Endodermal cell (in vitro differentiated cells): ENCODE results near the gene KCNK15. TPM values are rescaled to one million over a fixed set of nuclear protein-coding genes. Genes with fewer than 3 reads are reported as not detected.

Experiments
- DNase-seq: peaks from one replicate; pipeline ENCODE4 v3.0.0-alpha.2; 2017
- H3K27ac ChIP-seq: 2 replicates; pipeline ENCODE4 v1.5.1; 2013; ENCODE audit warnings: mild to moderate bottlenecking, low read depth, low read length, moderate library complexity
- H3K27me3 ChIP-seq: 2 replicates; pipeline ENCODE4 v1.6.1; 2013; ENCODE audit warnings: mild to moderate bottlenecking, low read length, moderate library complexity; ENCODE audit not compliant: insufficient read depth, control insufficient read depth, poor library complexity, severe bottlenecking
- H3K36me3 ChIP-seq: 2 replicates; pipeline ENCODE4 v1.7.0; 2013; ENCODE audit warnings: mild to moderate bottlenecking, low read length, moderate library complexity; ENCODE audit not compliant: control insufficient read depth, insufficient read depth
- H3K4me1 ChIP-seq: one replicate; pipeline ENCODE4 v1.7.0; 2013; ENCODE audit warnings: low read length; ENCODE audit not compliant: control insufficient read depth, insufficient read depth
- H3K4me3 ChIP-seq: 2 replicates; pipeline ENCODE4 v1.5.1; 2013; ENCODE audit warnings: mild to moderate bottlenecking, low read length, moderate library complexity
- H3K9ac ChIP-seq: 2 replicates; pipeline ENCODE4 v1.6.1; 2013; ENCODE audit warnings: mild to moderate bottlenecking, low read length, moderate library complexity; ENCODE audit not compliant: poor library complexity, severe bottlenecking; ENCODE audit errors: extremely low read depth
- H3K9me3 ChIP-seq: 2 replicates; pipeline ENCODE4 v1.6.1; 2013; ENCODE audit warnings: mild to moderate bottlenecking, low read length, moderate library complexity; ENCODE audit not compliant: control insufficient read depth
- H3K27ac Mint-ChIP-seq: 2 replicates; pipeline ENCODE4 v1.8.0; 2020; ENCODE audit warnings: mixed read lengths
- H3K27me3 Mint-ChIP-seq: 2 replicates; pipeline ENCODE4 v1.8.0; 2021; ENCODE audit warnings: mild to moderate bottlenecking, mixed read lengths; ENCODE audit not compliant: insufficient read depth
- H3K36me3 Mint-ChIP-seq: 2 replicates; pipeline ENCODE4 v1.8.0; 2020; ENCODE audit warnings: low read depth, mixed read lengths
- H3K4me1 Mint-ChIP-seq: 2 replicates; pipeline ENCODE4 v1.8.0; 2020; ENCODE audit warnings: mixed read lengths
- H3K4me3 Mint-ChIP-seq: 2 replicates; pipeline ENCODE4 v1.8.0; 2020; ENCODE audit warnings: mild to moderate bottlenecking, moderate library complexity, mixed read lengths
- H3K9me3 Mint-ChIP-seq: 2 replicates; pipeline ENCODE4 v1.8.0; 2020; ENCODE audit warnings: mild to moderate bottlenecking, mixed read lengths
- CTCF ChIP-seq: fragments of 200-600 bp; sonication (generic); conservative IDR thresholded peaks from 2 replicates; pipeline ENCODE4 v1.5.0; 2021; ENCODE audit warnings: antibody characterized with exemption, mild to moderate bottlenecking
- WGBS, 2 experiments: methylation state at CpG; one replicate each; pipeline versions ENCODE4 v1.1.5 to v1.1.7; 2013; ENCODE audit warnings: missing lambda C conversion rate in 2 of 2, mixed read lengths in 1 of 2; ENCODE audit not compliant: insufficient coverage in 1 of 2, insufficient read length in 1 of 2; 5-methylcytosine and 5-hydroxymethylcytosine counted together
- total RNA-seq, 2 donors: library from RNA; stranded (reverse); fragmentation: NEBNext Ultra II Directional in 1 of 2; extraction: Animal tissue kit (Norgen Biotek cat#: 25700) in 1 of 2; gene quantifications; 2 replicates in 1 of 2; 3 replicates in 1 of 2; pipeline ENCODE4 v1.2.1, GENCODE V29; 2021

Gene KCNK15
- total RNA-seq, 2 donors from 2014 or later, result 0.15 to 0.22 TPM

- Histone ChIP-seq H3K4me3 (no peak overlapping the region), H3K27ac (no peak overlapping the region), H3K36me3 (no peaks in the 10 kb centered on the region), H3K9me3 (no peaks in the 10 kb centered on the region), H3K4me1 (peaks cover 3% of the 10 kb centered on the region), H3K27me3 (no peaks in the 10 kb centered on the region), H3K9ac (no peak overlapping the region)
- Mint-ChIP-seq H3K27ac (no peak overlapping the region), H3K4me1 (peaks cover 9% of the 10 kb centered on the region), H3K36me3 (no peaks in the 10 kb centered on the region), H3K9me3 (no peaks in the 10 kb centered on the region), H3K4me3 (no peak overlapping the region), H3K27me3 (no peaks in the 10 kb centered on the region)
- DNase-seq, result no peak
- no peak for TF ChIP-seq CTCF
- 74 to 83% methylated on average over 5 of the region's 5 CpGs for WGBS, 2 experiments
Measured at GRCh38 chr20:44768854-44769480, 23.3 kb downstream of the KCNK15 start.

- no peak for TF ChIP-seq CTCF
- H3K9me3 Mint-ChIP-seq, result no peaks in the 10 kb centered on the region
- Histone ChIP-seq H3K4me3 (no peak overlapping the region), H3K27me3 (no peaks in the 10 kb centered on the region), H3K36me3 (no peaks in the 10 kb centered on the region), H3K4me1 (peaks cover 3% of the 10 kb centered on the region), H3K27ac (no peak overlapping the region), H3K9me3 (no peaks in the 10 kb centered on the region), H3K9ac (no peak overlapping the region)
- peaks cover 9% of the 10 kb centered on the region for H3K4me1 Mint-ChIP-seq
- no peaks in the 10 kb centered on the region for H3K36me3 Mint-ChIP-seq
- no peak overlapping the region for H3K27ac Mint-ChIP-seq
- WGBS, 2 experiments, result 73% methylated on average over 5 of the region's 5 CpGs; no CpG with 5 or more reads in 1 of the 2 experiments
- H3K4me3 Mint-ChIP-seq, result no peak overlapping the region
- no peak for DNase-seq
- no peaks in the 10 kb centered on the region for H3K27me3 Mint-ChIP-seq
Measured at GRCh38 chr20:44769481-44769863, 23.8 kb downstream of the KCNK15 start.

GRCh38 chr20:44770484-44771171 is 25.0 kb downstream of the KCNK15 start:
- Mint-ChIP-seq H3K9me3 (no peaks in the 10 kb centered on the region), H3K27me3 (no peaks in the 10 kb centered on the region), H3K4me1 (peaks cover 2% of the 10 kb centered on the region), H3K4me3 (no peak overlapping the region), H3K27ac (no peak overlapping the region), H3K36me3 (no peaks in the 10 kb centered on the region)
- no peaks in the 10 kb centered on the region for H3K9me3 ChIP-seq
- DNase-seq, result no peak
- 88 to 89% methylated on average over 8 to 10 of the region's 11 CpGs for WGBS, 2 experiments
- no peak overlapping the region for H3K9ac ChIP-seq
- H3K36me3 ChIP-seq, result no peaks in the 10 kb centered on the region
- no peak overlapping the region for H3K4me3 ChIP-seq
- H3K4me1 ChIP-seq, result peaks cover under 1% of the 10 kb centered on the region
- TF ChIP-seq CTCF, result no peak
- H3K27ac ChIP-seq, result no peak overlapping the region
- peaks cover under 1% of the 10 kb centered on the region for H3K27me3 ChIP-seq
